K562 (cell line): ENCODE measurements around the gene ANO9. TPM values are rescaled to one million over a fixed set of nuclear protein-coding genes. Genes with fewer than 3 reads are reported as not detected.
A peak's percentile ranks its signal among the peaks of the same experiment; 100 is the strongest.

Experiments
- E2F3 ChIP-seq: fragments of 250-450 bp; sonication (Bioruptor Pico); IDR thresholded peaks from 2 replicates; pipeline ENCODE4 v1.4.0; 2020; ENCODE audit warnings: mild to moderate bottlenecking
- EGR1 ChIP-seq: fragments of 450-650 bp; conservative IDR thresholded peaks from 2 replicates; pipeline ENCODE4 v1.6.1; 2017; ENCODE audit warnings: mild to moderate bottlenecking
- GATAD2B ChIP-seq: fragments of 450-650 bp; IDR thresholded peaks from 2 replicates; pipeline ENCODE4 v1.6.1; 2017; ENCODE audit warnings: mild to moderate bottlenecking, borderline replicate concordance
- GTF2F1 ChIP-seq: IDR thresholded peaks from 2 replicates; pipeline ENCODE4 v1.6.1; 2011; ENCODE audit warnings: low read depth, low read length, improper control_type of control experiment
- HDAC6 ChIP-seq: IDR thresholded peaks from 2 replicates; pipeline ENCODE4 v1.6.1; 2012; ENCODE audit warnings: low read depth, mild to moderate bottlenecking, control low read depth, inconsistent platforms, low read length, moderate library complexity
- HNRNPLL ChIP-seq: fragments of 200-400 bp; formaldehyde crosslinking; IDR thresholded peaks from 2 replicates; pipeline ENCODE4 v1.6.1; 2017; ENCODE audit warnings: low read length, low read depth, mild to moderate bottlenecking; ENCODE audit not compliant: poor library complexity, severe bottlenecking
- IRF2 ChIP-seq: sonication (generic); formaldehyde crosslinking; IDR thresholded peaks from 2 replicates; pipeline ENCODE4 v1.8.1; 2022; ENCODE audit warnings: mild to moderate bottlenecking, missing genetic modification reagents
- MBD1 ChIP-seq: fragments of 250-450 bp; sonication (Bioruptor Pico); IDR thresholded peaks from 2 replicates; pipeline ENCODE4 v1.8.0; 2022; ENCODE audit warnings: inconsistent platforms
- MLX ChIP-seq, 2 experiments: fragments of 450-650 bp in 1 of 2; sonication (generic) in 1 of 2; formaldehyde crosslinking; conservative IDR thresholded peaks; 2 replicates each; pipeline versions ENCODE4 v1.4.0 to v1.8.1; 2020 to 2022; ENCODE audit warnings: mild to moderate bottlenecking in 1 of 2, missing genetic modification reagents in 1 of 2
- MYNN ChIP-seq, 2 experiments: sonication (generic); formaldehyde crosslinking in 1 of 2; IDR thresholded peaks; 2 replicates each; pipeline versions ENCODE4 v1.5.0 to v1.6.1; 2016 to 2020; ENCODE audit warnings: antibody characterized with exemption in 1 of 2, missing genetic modification reagents in 1 of 2
- NR1H2 ChIP-seq: sonication (generic); formaldehyde crosslinking; IDR thresholded peaks from 2 replicates; pipeline ENCODE4 v1.4.0; 2020; ENCODE audit warnings: mild to moderate bottlenecking, missing genetic modification reagents
- POU5F1 ChIP-seq: fragments of 150-350 bp; IDR thresholded peaks from 2 replicates; pipeline ENCODE4 v1.6.1; 2014; ENCODE audit warnings: borderline replicate concordance, low read length, low read depth, mild to moderate bottlenecking; ENCODE audit not compliant: partially characterized antibody
- SREBF2 ChIP-seq: sonication (generic); formaldehyde crosslinking; IDR thresholded peaks from 2 replicates; pipeline ENCODE4 v1.4.0; 2020; ENCODE audit warnings: mild to moderate bottlenecking, missing genetic modification reagents
- ZBTB11 ChIP-seq, 3 experiments: fragments of 200-800 bp in 1 of 3; fragments of 250-450 bp in 1 of 3; fragments of 450-650 bp in 1 of 3; sonication (Bioruptor Pico) in 1 of 3; sonication (Bioruptor generic) in 1 of 3; formaldehyde crosslinking in 1 of 3; IDR thresholded peaks; 2 replicates each; pipeline versions ENCODE4 v1.6.1 to v1.8.0; 2016 to 2022; ENCODE audit warnings: mild to moderate bottlenecking in 2 of 3, missing genetic modification characterization in 2 of 3, missing compliant biosample characterization in 1 of 3, moderate library complexity in 1 of 3
- ZFP36 ChIP-seq: fragments of 150-350 bp; IDR thresholded peaks from 2 replicates; pipeline ENCODE4 v1.6.1; 2018; ENCODE audit warnings: low read length, low read depth; ENCODE audit not compliant: partially characterized antibody
- ZNF212 ChIP-seq: fragments of 450-650 bp; formaldehyde crosslinking; IDR thresholded peaks from 2 replicates; pipeline ENCODE4 v1.4.0; 2020; ENCODE audit warnings: mild to moderate bottlenecking
- ZNF431 ChIP-seq: sonication (generic); formaldehyde crosslinking; IDR thresholded peaks from 2 replicates; pipeline ENCODE4 v1.8.0; 2022; ENCODE audit warnings: mild to moderate bottlenecking, missing genetic modification reagents
- ZNF586 ChIP-seq: fragments of 450-650 bp; formaldehyde crosslinking; conservative IDR thresholded peaks from 2 replicates; pipeline ENCODE4 v1.4.0; 2020; ENCODE audit warnings: mild to moderate bottlenecking, moderate library complexity
- ZNF695 ChIP-seq: fragments of 450-650 bp; formaldehyde crosslinking; IDR thresholded peaks from 2 replicates; pipeline ENCODE4 v1.4.0; 2020; ENCODE audit warnings: mild to moderate bottlenecking, moderate library complexity
- ZNF740 ChIP-seq, 3 experiments: fragments of 200-800 bp in 1 of 3; sonication (Bioruptor generic) in 1 of 3; sonication (generic) in 1 of 3; formaldehyde crosslinking in 1 of 3; IDR thresholded peaks; 2 replicates each; pipeline versions ENCODE4 v1.6.1 to v1.8.0; 2016 to 2022; ENCODE audit warnings: mild to moderate bottlenecking in 2 of 3, missing compliant biosample characterization in 2 of 3, missing genetic modification characterization in 2 of 3, missing genetic modification reagents in 1 of 3
- polyA plus RNA-seq, 8 experiments: library from polyadenylated mRNA; depleted of rRNA in 4 of 8; stranded (reverse) in 5 of 8; unstranded in 3 of 8; fragments of >200 nt; fragmentation: Nextera tagmentation in 2 of 8; fragmentation: Illumina TruSeq in 1 of 8; extraction: Ambion mirVana in 2 of 8; extraction: Trizol in 1 of 8; gene quantifications; 2 replicates each; pipeline versions ENCODE4 v1.2.1 to v1.2.3, GENCODE V29; 2011 to 2014; ENCODE audit warnings: inconsistent platforms in 1 of 8, missing spikeins in 1 of 8
- total RNA-seq, 7 experiments: library from RNA; depleted of rRNA in 6 of 7; stranded (reverse); fragments of >200 nt in 6 of 7; fragmentation: Illumina TruSeq in 2 of 7; extraction: Trizol in 2 of 7; gene quantifications; 2 replicates each; pipeline versions ENCODE4 v1.2.1 to v1.2.3, GENCODE V29; 2011 to 2021; ENCODE audit warnings: low replicate concordance in 1 of 7

ANO9 gene
- total and polyA plus RNA-seq, 9 of the 15 experiments (the other 6 are each of a cell fraction or from before 2014, with no cell fraction given) = 0.20 to 14.5 (median 4.5) TPM

GRCh38 chr11:460331-461199 lies 18.8 kb upstream of the ANO9 start (continued):
- TF ChIP-seq ZBTB11 (CRISPR knock-in tag; IDR thresholded peaks at IDR 0.05) = peak in 1 of 3 experiments; percentile 89; a peak in 2 of 6 replicates
- no peak for TF ChIP-seq MLX (CRISPR knock-in tag; conservative IDR thresholded peaks at IDR 0.05)
- no peak for TF ChIP-seq NR1H2 (CRISPR knock-in tag)
- TF ChIP-seq HNRNPLL = no peak
- TF ChIP-seq ZNF586 = no peak
- TF ChIP-seq IRF2 = no peak
- no peak for TF ChIP-seq POU5F1
- peak; percentile 35; the same call in 1 of the 2 replicates for TF ChIP-seq ZNF431 (CRISPR knock-in tag)
- no peak for TF ChIP-seq EGR1
- no peak for TF ChIP-seq MBD1 (CRISPR knock-in tag)
- no peak for TF ChIP-seq MYNN (IDR thresholded peaks at IDR 0.05)
- no peak for TF ChIP-seq MYNN (CRISPR knock-in tag; IDR thresholded peaks at IDR 0.05)
- TF ChIP-seq ZNF695 (CRISPR knock-in tag) = no peak
- no peak for TF ChIP-seq GATAD2B
- TF ChIP-seq ZNF212 = no peak
- TF ChIP-seq ZNF740 (CRISPR knock-in tag; IDR thresholded peaks at IDR 0.05) = no peak
- no peak for TF ChIP-seq ZNF740 (tag; IDR thresholded peaks at IDR 0.05)
- no peak for TF ChIP-seq SREBF2 (CRISPR knock-in tag)
- TF ChIP-seq ZFP36 = no peak
- no peak for TF ChIP-seq E2F3
- no peak for TF ChIP-seq HDAC6
- TF ChIP-seq GTF2F1 = no peak
